Subcutaneous adipose tissue (tissue), 4 donors: ENCODE results near the gene CLEC18B. TPM values are rescaled to one million over a fixed set of nuclear protein-coding genes. Genes with fewer than 3 reads are reported as not detected.

Source experiments
- CTCF ChIP-seq: fragments of 450-650 bp; IDR thresholded peaks from one replicate; pipeline ENCODE4 v1.5.1; 2016; ENCODE audit warnings: low read depth, mild to moderate bottlenecking, control low read depth, antibody characterized with exemption, moderate library complexity
- small RNA-seq: library from RNA; depleted of rRNA; stranded (forward); fragments of <200 nt; gene quantifications from one replicate; pipeline ENCODE3, GENCODE V24; 2016
- total RNA-seq, 4 donors: library from RNA; depleted of rRNA; stranded (reverse); fragments of >200 nt; gene quantifications; one replicate each; pipeline ENCODE4 v1.1.0, GENCODE V29; 2016

The CLEC18B gene
- total RNA-seq, 4 donors from 2014 or later, result 0.51 TPM; not detected in 3

- TF ChIP-seq CTCF, result no peak
Measured at GRCh38 chr16:74439685-74440084, 18.4 kb upstream of the CLEC18B start.

GRCh38 chr16:74438492-74438979, 17.3 kb upstream of the CLEC18B start:
- TF ChIP-seq CTCF, result no peak

- no peak for TF ChIP-seq CTCF
Measured at GRCh38 chr16:74431516-74431915, 10.2 kb upstream of the CLEC18B start.

DNA sequence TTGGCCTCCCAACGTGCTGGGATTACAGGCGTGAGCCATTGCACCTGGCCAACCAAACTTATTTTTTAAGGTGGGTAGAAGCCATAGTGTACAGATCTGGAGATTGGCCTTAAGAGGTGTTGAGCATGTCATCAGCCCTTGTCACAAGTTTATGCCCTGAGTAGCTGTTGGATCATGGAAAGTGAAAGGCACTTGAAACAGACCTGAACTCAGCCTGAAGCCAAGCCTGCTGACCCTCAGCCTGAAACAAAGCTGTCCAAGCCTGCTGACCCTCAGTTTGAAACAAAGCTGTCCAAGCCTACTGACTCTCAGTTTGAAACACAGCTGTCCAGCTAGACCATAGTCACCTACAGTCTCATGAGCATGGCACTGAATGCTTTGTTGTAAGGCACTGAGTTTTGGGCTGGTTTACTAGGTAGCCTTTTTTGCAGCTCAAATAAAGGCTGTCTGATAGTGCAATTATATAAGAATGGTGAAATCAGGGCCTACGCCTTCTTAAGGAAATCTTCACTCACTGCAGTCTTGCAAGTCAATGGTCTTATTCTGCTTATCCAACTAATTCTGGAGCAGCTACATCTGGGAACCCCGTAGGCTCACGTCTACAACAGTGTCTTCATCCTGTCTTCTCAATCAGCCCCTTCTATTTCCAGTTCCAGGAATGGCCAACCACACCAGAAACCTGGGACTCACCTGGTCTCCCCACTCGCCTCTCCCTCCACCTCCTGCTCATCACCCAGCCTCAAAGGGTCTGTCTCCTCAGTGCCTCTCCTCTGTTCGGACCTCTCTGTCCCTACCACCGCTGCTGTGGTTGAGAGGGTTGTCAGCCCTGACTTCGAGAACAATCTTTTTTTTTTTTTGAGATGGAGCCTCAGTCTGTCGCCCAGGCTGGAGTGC, 48.1 kb downstream of the CLEC18B start:
- TF ChIP-seq CTCF, result no peak

GRCh38 chr16:74372369-74372768, 48.9 kb downstream of the CLEC18B start:
- TF ChIP-seq CTCF, result no peak

Small RNA genes lying within 50 kb of the gene (small RNA-seq; reads per million reads assigned to genes)
- gene AC009053.4, result not detected
- gene RF00019, result 0.49 reads per million
- not detected for gene RNU6-237P

Other genes with a start within 250 kb of the CLEC18B start
- gene PSMD7, start 124.7 kb downstream of the CLEC18B start, total RNA-seq, result 100 to 1,000 TPM in 1 of 4 donors, 10 to 100 TPM in 3; 62.2 to 100 (median 74.1) TPM
- 1 to 10 TPM in 3 of 4 donors, not detected in 1; 2.2 to 6.0 (median 5.4) TPM for gene NPIPB15, start 45.2 kb downstream of the CLEC18B start, total RNA-seq
- gene GLG1, start 185.6 kb upstream of the CLEC18B start, total RNA-seq, result 100 to 1,000 TPM; 138 to 168 (median 150) TPM
- gene RFWD3, start 245.4 kb upstream of the CLEC18B start, total RNA-seq, result 10 to 100 TPM; 10.8 to 23.5 (median 14.1) TPM